Neuronal stem cell (in vitro differentiated cells): ENCODE data around the gene MIR17HG. TPM values are rescaled to one million over a fixed set of nuclear protein-coding genes. Genes with fewer than 3 reads are reported as not detected.

Source experiments
- DNase-seq: peaks from one replicate; pipeline ENCODE4 v3.0.0-alpha.2; 2013; ENCODE audit warnings: low spot score
- H2AFZ ChIP-seq: one replicate; pipeline ENCODE4 v1.6.1; 2013; ENCODE audit warnings: mild to moderate bottlenecking, low read length, inconsistent platforms
- H2AK5ac ChIP-seq: 2 replicates; pipeline ENCODE4 v1.6.1; 2013; ENCODE audit warnings: low read depth, mild to moderate bottlenecking, inconsistent platforms, low read length, moderate library complexity, mixed read lengths
- H2BK120ac ChIP-seq: 2 replicates; pipeline ENCODE4 v1.6.1; 2013; ENCODE audit warnings: low read depth, mild to moderate bottlenecking, inconsistent platforms, low read length, moderate library complexity, mixed read lengths
- H2BK12ac ChIP-seq: one replicate; pipeline ENCODE4 v1.6.1; 2013; ENCODE audit warnings: low read length, inconsistent platforms
- H2BK15ac ChIP-seq: 2 replicates; pipeline ENCODE4 v1.6.1; 2013; ENCODE audit warnings: mild to moderate bottlenecking, low read length, inconsistent platforms, mixed read lengths
- H2BK5ac ChIP-seq: one replicate; pipeline ENCODE4 v1.6.1; 2013; ENCODE audit warnings: inconsistent platforms, mild to moderate bottlenecking, low read length, moderate library complexity
- H3K14ac ChIP-seq: one replicate; pipeline ENCODE4 v1.6.1; 2013; ENCODE audit warnings: low read length, inconsistent platforms
- H3K18ac ChIP-seq: 2 replicates; pipeline ENCODE4 v1.6.1; 2013; ENCODE audit warnings: low read length, inconsistent platforms
- H3K23ac ChIP-seq: 2 replicates; pipeline ENCODE4 v1.6.1; 2013; ENCODE audit warnings: low read depth, mild to moderate bottlenecking, mixed read lengths, low read length, inconsistent platforms; ENCODE audit not compliant: poor library complexity
- H3K27ac ChIP-seq: replicated peaks from 3 replicates; pipeline ENCODE4 v1.5.1; 2013; ENCODE audit warnings: low read length, inconsistent platforms
- H3K27me3 ChIP-seq, 3 experiments: 2 replicates each; pipeline ENCODE4 v1.6.1; 2013; ENCODE audit warnings: low read length in 3 of 3, mild to moderate bottlenecking in 2 of 3, inconsistent platforms in 1 of 3, low read depth in 1 of 3, mixed read lengths in 1 of 3, moderate library complexity in 1 of 3; ENCODE audit not compliant: control insufficient read depth in 3 of 3, insufficient read depth in 3 of 3
- H3K36me3 ChIP-seq, 2 donors: replicated peaks in 1 of 2; 2 replicates each; pipeline ENCODE4 v1.6.1; 2013; ENCODE audit warnings: low read length in 2 of 2; ENCODE audit not compliant: control insufficient read depth in 2 of 2, insufficient read depth in 2 of 2
- H3K4ac ChIP-seq: 2 replicates; pipeline ENCODE4 v1.6.1; 2013; ENCODE audit warnings: inconsistent platforms, mild to moderate bottlenecking, low read length, moderate library complexity
- H3K4me1 ChIP-seq, 2 donors: 1 replicate in 1 of 2; 2 replicates in 1 of 2; pipeline ENCODE4 v1.6.1; 2013; ENCODE audit warnings: low read length in 2 of 2, low read depth in 1 of 2; ENCODE audit not compliant: control insufficient read depth in 2 of 2, insufficient read depth in 1 of 2
- H3K4me2 ChIP-seq: one replicate; pipeline ENCODE4 v1.6.1; 2013; ENCODE audit warnings: mild to moderate bottlenecking, low read length, inconsistent platforms; ENCODE audit not compliant: insufficient read depth, poor library complexity, severe bottlenecking
- H3K4me3 ChIP-seq, 2 donors: 2 replicates each; pipeline ENCODE4 v1.5.1; 2013; ENCODE audit warnings: low read length in 2 of 2, mild to moderate bottlenecking in 2 of 2, inconsistent platforms in 1 of 2, moderate library complexity in 1 of 2
- H3K79me1 ChIP-seq: one replicate; pipeline ENCODE4 v1.6.1; 2013; ENCODE audit warnings: low read depth, mild to moderate bottlenecking, inconsistent platforms, low read length, moderate library complexity
- H3K9ac ChIP-seq: one replicate; pipeline ENCODE4 v1.6.1; 2013; ENCODE audit warnings: mild to moderate bottlenecking, low read depth, low read length, inconsistent platforms; ENCODE audit not compliant: poor library complexity
- H3K9me3 ChIP-seq, 2 donors: replicated peaks in 1 of 2; 2 replicates each; pipeline versions ENCODE3 to v1.6.1; 2013; ENCODE audit warnings: low read length in 2 of 2, mild to moderate bottlenecking in 2 of 2, inconsistent platforms in 1 of 2, low read depth in 1 of 2, mixed read lengths in 1 of 2, moderate library complexity in 1 of 2; ENCODE audit not compliant: control insufficient read depth in 2 of 2, insufficient read depth in 1 of 2
- H4K8ac ChIP-seq: one replicate; pipeline ENCODE4 v1.6.1; 2013; ENCODE audit warnings: low read depth, mild to moderate bottlenecking, inconsistent platforms, low read length, moderate library complexity
- H4K91ac ChIP-seq: one replicate; pipeline ENCODE4 v1.6.1; 2013; ENCODE audit warnings: low read length, low read depth, mild to moderate bottlenecking, inconsistent platforms; ENCODE audit not compliant: poor library complexity
- WGBS, 2 donors: extraction: QIAGEN DNeasy Blood & Tissue Kit; methylation state at CpG; one replicate each; pipeline ENCODE4 v1.1.7; 2013; ENCODE audit warnings: missing lambda C conversion rate in 2 of 2, mixed read lengths in 1 of 2; ENCODE audit not compliant: insufficient read length in 2 of 2, insufficient replicate concordance in 1 of 2; ENCODE audit errors: extremely low coverage in 2 of 2; 5-methylcytosine and 5-hydroxymethylcytosine counted together
- polyA plus RNA-seq, 2 experiments: library from polyadenylated mRNA; stranded (reverse); fragments of 200-250 nt; gene quantifications; one replicate each; pipeline ENCODE4 v1.2.3, GENCODE V29; 2013

The MIR17HG gene
- polyA plus RNA-seq (2013, experiment 1 of 2): 5.1 TPM
- 5.2 TPM for polyA plus RNA-seq (2013, experiment 2 of 2)

DNA sequence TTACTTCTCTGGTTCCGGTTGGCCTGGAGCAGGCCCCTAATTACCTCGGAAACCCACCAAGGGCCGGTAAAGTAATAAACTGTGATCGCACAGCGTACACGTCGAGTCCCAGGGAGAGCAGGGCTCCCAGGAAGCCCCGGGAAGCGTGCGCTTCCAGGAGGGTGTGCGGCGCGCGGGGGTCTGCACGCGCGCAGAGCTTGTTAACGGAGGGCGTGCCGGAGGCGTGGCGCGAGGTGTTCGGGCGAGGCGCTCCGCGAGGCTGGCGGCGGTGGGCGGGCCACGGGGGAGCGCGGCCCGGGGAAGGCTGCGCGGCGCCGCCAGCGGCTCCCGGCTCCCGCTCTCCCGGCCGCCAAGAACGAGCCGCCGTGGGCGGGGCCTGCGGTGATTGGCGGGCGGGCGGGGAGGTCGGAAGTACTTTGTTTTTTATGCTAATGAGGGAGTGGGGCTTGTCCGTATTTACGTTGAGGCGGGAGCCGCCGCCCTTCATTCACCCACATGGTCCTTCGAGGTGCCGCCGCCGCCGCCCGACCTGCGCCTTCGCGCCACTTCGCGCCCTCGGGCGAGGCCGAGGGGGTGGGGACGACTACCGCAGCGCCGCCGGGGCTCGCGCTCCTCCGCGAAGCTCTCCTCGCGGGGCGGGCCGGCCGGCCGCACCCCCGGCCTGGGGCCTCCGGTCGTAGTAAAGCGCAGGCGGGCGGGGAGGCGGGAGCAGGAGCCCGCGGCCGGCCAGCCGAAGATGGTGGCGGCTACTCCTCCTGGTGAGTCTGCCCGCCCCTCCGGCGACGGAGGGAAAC is at the start of gene MIR17HG:
Gene MIR17HG (plus strand): TSS at position 486 of the 794 bp plus-strand sequence.
- peak within 1 kb of the TSS; percentile 63 for H3K14ac ChIP-seq
- H3K18ac ChIP-seq: peak within 1 kb of the TSS; percentile 99
- peak within 1 kb of the TSS; percentile 98 for H3K9ac ChIP-seq
- peak within 1 kb of the TSS; percentile 98 for H2AK5ac ChIP-seq
- H3K4me2 ChIP-seq: peak within 1 kb of the TSS; percentile 48
- H2AFZ ChIP-seq: peak within 1 kb of the TSS; percentile 97
- H3K36me3 ChIP-seq: peaks cover 8 to 34% of the 10 kb centered on the region in 2 donors
- peak within 1 kb of the TSS; percentile 76 for H3K4ac ChIP-seq
- H3K27ac ChIP-seq: peak within 1 kb of the TSS; percentile 96
- peaks cover 0 to 4% (median 0%) of the 10 kb centered on the region in 3 experiments for H3K27me3 ChIP-seq
- H3K79me1 ChIP-seq: no peaks in the 10 kb centered on the region
- peak within 1 kb of the TSS; percentile 98 for H2BK120ac ChIP-seq
- WGBS, 2 donors: no CpG with 5 or more reads among the region's 103 CpGs
- peaks cover 8 to 25% of the 10 kb centered on the region in 2 donors for H3K4me1 ChIP-seq
- H2BK15ac ChIP-seq: no peak within 1 kb of the TSS
- peak within 1 kb of the TSS; percentile 90 for H2BK5ac ChIP-seq
- peak within 1 kb of the TSS; percentile 88 to 100 for H3K4me3 ChIP-seq
- DNase-seq: peak; percentile 90
- peak within 1 kb of the TSS; percentile 97 for H4K91ac ChIP-seq
- H3K23ac ChIP-seq: peak within 1 kb of the TSS; percentile 100
- no peaks in the 10 kb centered on the region for H3K9me3 ChIP-seq
- no peak within 1 kb of the TSS for H4K8ac ChIP-seq
- H2BK12ac ChIP-seq: no peak within 1 kb of the TSS

DNA sequence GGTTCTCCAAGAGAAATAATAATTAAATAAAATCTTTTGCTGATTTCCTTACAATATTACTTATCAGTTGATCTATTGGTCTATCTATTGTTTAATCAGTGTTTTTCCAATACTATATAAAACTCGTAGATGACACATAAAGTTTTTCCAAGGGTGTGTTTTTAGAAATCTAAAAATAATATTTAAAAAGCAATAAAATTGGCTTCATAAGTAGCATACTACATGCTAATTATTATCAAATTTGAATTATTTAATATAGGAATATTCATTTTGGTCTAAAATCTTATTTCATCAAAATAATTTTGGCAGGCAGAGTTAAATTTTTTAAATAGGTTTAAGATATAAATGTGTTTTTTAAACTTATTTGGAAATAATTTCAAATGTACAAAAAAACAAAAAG is 49.4 kb upstream of the MIR17HG start:
- WGBS, 2 donors: no CpG with 5 or more reads among the region's 1 CpG
- no peak overlapping the region for H3K18ac ChIP-seq
- H2BK120ac ChIP-seq: no peak overlapping the region
- H3K9ac ChIP-seq: no peak overlapping the region
- H3K4ac ChIP-seq: no peak overlapping the region
- no peak overlapping the region for H2AFZ ChIP-seq
- H3K79me1 ChIP-seq: no peaks in the 10 kb centered on the region
- no peak for DNase-seq
- H3K23ac ChIP-seq: no peak overlapping the region
- no peak overlapping the region for H2AK5ac ChIP-seq
- no peak overlapping the region for H3K4me2 ChIP-seq
- no peak overlapping the region for H3K14ac ChIP-seq
- H2BK15ac ChIP-seq: no peak overlapping the region
- no peak overlapping the region for H2BK12ac ChIP-seq
- H4K8ac ChIP-seq: no peak overlapping the region
- H3K27ac ChIP-seq: no peak overlapping the region
- no peak overlapping the region for H2BK5ac ChIP-seq
- no peak overlapping the region for H4K91ac ChIP-seq
- no peaks in the 10 kb centered on the region for H3K36me3 ChIP-seq
- H3K9me3 ChIP-seq: no peaks in the 10 kb centered on the region
- no peaks in the 10 kb centered on the region for H3K4me1 ChIP-seq
- H3K4me3 ChIP-seq: no peak overlapping the region
- no peaks in the 10 kb centered on the region for H3K27me3 ChIP-seq

DNA sequence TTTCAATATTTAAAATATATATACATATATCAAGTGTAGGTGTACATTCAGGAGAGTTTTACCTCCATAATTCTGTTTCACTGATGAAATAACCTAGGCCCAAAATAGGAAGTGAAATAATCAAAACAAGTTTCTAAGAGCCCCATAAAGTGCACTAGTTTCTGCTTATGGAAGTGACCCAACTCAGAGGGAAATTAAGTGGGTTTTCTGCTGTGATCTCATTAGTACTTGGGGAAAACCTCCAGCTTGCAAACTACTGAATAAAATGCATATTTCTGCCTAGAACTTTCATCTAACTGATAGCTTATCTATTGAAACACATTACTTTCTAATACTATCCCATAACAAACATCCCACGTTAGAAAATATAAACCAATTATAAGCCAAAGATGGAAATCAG is 45.4 kb upstream of the MIR17HG start:
- Histone ChIP-seq H3K4me2 (no peak overlapping the region), H3K18ac (no peak overlapping the region), H2AK5ac (no peak overlapping the region), H2BK5ac (no peak overlapping the region), H3K14ac (no peak overlapping the region), H4K91ac (no peak overlapping the region), H3K79me1 (no peaks in the 10 kb centered on the region), H4K8ac (no peak overlapping the region), H3K9ac (no peak overlapping the region), H3K4ac (no peak overlapping the region), H2BK120ac (no peak overlapping the region), H3K36me3 (no peaks in the 10 kb centered on the region), H3K27ac (no peak overlapping the region), H2BK15ac (no peak overlapping the region), H3K4me3 (no peak overlapping the region), H3K27me3 (no peaks in the 10 kb centered on the region), H2BK12ac (no peak overlapping the region), H3K4me1 (peaks cover 0 to 4% of the 10 kb centered on the region in 2 donors), H3K23ac (no peak overlapping the region), H3K9me3 (no peaks in the 10 kb centered on the region), H2AFZ (no peak overlapping the region)
- DNase-seq: no peak
- 100% methylated on average over 1 of the region's 1 CpG for whole genome bisulfite sequencing, 2 donors

DNA sequence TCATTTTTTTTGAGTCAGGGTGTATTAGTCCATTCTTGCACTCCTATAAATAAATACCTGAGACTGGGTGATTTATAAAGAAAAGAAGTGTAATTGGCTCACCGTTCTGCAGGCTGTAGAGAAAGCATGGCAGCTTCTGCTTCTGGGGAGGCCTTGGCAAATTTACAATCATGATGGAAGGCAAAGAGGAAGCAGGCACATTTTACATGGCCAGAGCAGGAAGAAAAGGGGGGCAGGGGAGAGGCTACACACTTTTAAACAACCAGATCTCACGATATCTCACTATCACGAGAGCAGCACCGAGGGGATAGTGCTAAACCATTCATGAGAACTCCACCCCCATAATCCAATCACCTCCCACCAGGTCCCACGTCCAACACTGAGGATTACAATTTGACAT is 44.5 kb upstream of the MIR17HG start:
- Histone ChIP-seq H3K4me2 (no peak overlapping the region), H2AFZ (no peak overlapping the region), H3K18ac (no peak overlapping the region), H3K27ac (no peak overlapping the region), H3K79me1 (no peaks in the 10 kb centered on the region), H2BK5ac (no peak overlapping the region), H2AK5ac (no peak overlapping the region), H2BK15ac (no peak overlapping the region), H4K91ac (no peak overlapping the region), H3K4me1 (peaks cover 0 to 4% of the 10 kb centered on the region in 2 donors), H3K27me3 (no peaks in the 10 kb centered on the region), H4K8ac (no peak overlapping the region), H3K23ac (no peak overlapping the region), H2BK12ac (no peak overlapping the region), H3K4ac (no peak overlapping the region), H3K14ac (no peak overlapping the region), H3K4me3 (no peak overlapping the region), H3K9ac (no peak overlapping the region), H3K9me3 (no peaks in the 10 kb centered on the region), H2BK120ac (no peak overlapping the region), H3K36me3 (no peaks in the 10 kb centered on the region)
- no peak for DNase-seq
- WGBS, 2 donors: no CpG with 5 or more reads among the region's 5 CpGs
